OCI-LY3 (cell line): Measurements from ENCODE around the gene SIGLEC5.

ENCODE experiments used
- H2AFZ ChIP-seq: fragments of 200-600, 300-600 bp; shearing (Covaris generic); 2 replicates; pipeline ENCODE4 v1.6.0; 2014; ENCODE audit warnings: antibody characterized with exemption, low read depth, low read length
- H3K27ac ChIP-seq: fragments of 200-600, 300-600 bp; sonication (generic); 2 replicates; pipeline ENCODE4 v1.5.1; 2014; ENCODE audit warnings: mild to moderate bottlenecking, low read length, moderate library complexity, mixed read lengths
- H3K27me3 ChIP-seq: fragments of 200-600, 300-600 bp; sonication (generic); 2 replicates; pipeline ENCODE4 v1.6.1; 2014; ENCODE audit warnings: low read depth, low read length, mixed read lengths
- H3K36me3 ChIP-seq: fragments of 200-600, 300-600 bp; sonication (generic); replicated peaks from 2 replicates; pipeline ENCODE3; 2014; ENCODE audit warnings: low read depth, low read length, mixed read lengths
- H3K4me1 ChIP-seq: fragments of 300-600, 200-600 bp; sonication (generic); 2 replicates; pipeline ENCODE4 v1.6.1; 2014; ENCODE audit warnings: low read length, mixed read lengths
- H3K4me2 ChIP-seq: fragments of 200-600, 300-600 bp; sonication (generic); 2 replicates; pipeline ENCODE4 v1.6.1; 2014; ENCODE audit warnings: low read length, mixed read lengths
- H3K4me3 ChIP-seq: fragments of 300-600, 200-600 bp; sonication (generic); 2 replicates; pipeline ENCODE4 v1.5.1; 2014; ENCODE audit warnings: antibody characterized with exemption, mild to moderate bottlenecking, low read length, moderate library complexity
- H3K79me2 ChIP-seq: fragments of 300-600, 200-600 bp; shearing (Covaris generic); 2 replicates; pipeline ENCODE4 v1.6.1; 2014; ENCODE audit warnings: mild to moderate bottlenecking, low read length, mixed read lengths
- H3K9ac ChIP-seq: fragments of 300-600, 200-600 bp; shearing (Covaris generic); 2 replicates; pipeline ENCODE4 v1.6.0; 2014; ENCODE audit warnings: mild to moderate bottlenecking, low read length, moderate library complexity
- H3K9me3 ChIP-seq: fragments of 200-600, 300-600 bp; shearing (Covaris generic); 2 replicates; pipeline ENCODE4 v1.6.1; 2014; ENCODE audit warnings: low read length, mixed read lengths; ENCODE audit not compliant: insufficient read depth
- H4K20me1 ChIP-seq: fragments of 200-600, 300-600 bp; sonication (generic); 2 replicates; pipeline ENCODE4 v1.6.1; 2016; ENCODE audit warnings: low read length, mixed read lengths; ENCODE audit not compliant: insufficient read depth
- EZH2phosphoT487 ChIP-seq: fragments of 200-600 bp; shearing (Covaris generic); IDR thresholded peaks from 2 replicates; pipeline ENCODE4 v1.6.1; 2018; ENCODE audit warnings: antibody characterized with exemption, mixed run types, low read depth
- TF ChIP-seq, protein P1 (sequence below): fragments of 200-600, 300-600 bp; sonication (generic); IDR thresholded peaks from 2 replicates; pipeline ENCODE4 v1.5.1; 2014; ENCODE audit warnings: antibody characterized with exemption, low read length, low read depth

SIGLEC5 gene

DNA sequence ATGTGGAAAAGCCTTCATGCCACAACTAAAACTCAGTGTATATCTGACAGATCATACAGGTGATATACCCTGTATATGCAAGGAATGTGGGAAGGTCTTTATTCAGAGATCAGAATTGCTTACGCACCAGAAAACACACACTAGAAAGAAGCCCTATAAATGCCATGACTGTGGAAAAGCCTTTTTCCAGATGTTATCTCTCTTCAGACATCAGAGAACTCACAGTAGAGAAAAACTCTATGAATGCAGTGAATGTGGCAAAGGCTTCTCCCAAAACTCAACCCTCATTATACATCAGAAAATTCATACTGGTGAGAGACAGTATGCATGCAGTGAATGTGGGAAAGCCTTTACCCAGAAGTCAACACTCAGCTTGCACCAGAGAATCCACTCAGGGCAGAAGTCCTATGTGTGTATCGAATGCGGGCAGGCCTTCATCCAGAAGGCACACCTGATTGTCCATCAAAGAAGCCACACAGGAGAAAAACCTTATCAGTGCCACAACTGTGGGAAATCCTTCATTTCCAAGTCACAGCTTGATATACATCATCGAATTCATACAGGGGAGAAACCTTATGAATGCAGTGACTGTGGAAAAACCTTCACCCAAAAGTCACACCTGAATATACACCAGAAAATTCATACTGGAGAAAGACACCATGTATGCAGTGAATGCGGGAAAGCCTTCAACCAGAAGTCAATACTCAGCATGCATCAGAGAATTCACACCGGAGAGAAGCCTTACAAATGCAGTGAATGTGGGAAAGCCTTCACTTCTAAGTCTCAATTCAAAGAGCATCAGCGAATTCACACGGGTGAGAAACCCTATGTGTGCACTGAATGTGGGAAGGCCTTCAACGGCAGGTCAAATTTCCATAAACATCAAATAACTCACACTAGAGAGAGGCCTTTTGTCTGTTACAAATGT, 42.7 kb downstream of the SIGLEC5 start:
- no peak overlapping the region for H3K27ac ChIP-seq
- H2AFZ ChIP-seq: no peak overlapping the region
- no peak overlapping the region for H3K4me3 ChIP-seq
- TF ChIP-seq, protein P1, sequence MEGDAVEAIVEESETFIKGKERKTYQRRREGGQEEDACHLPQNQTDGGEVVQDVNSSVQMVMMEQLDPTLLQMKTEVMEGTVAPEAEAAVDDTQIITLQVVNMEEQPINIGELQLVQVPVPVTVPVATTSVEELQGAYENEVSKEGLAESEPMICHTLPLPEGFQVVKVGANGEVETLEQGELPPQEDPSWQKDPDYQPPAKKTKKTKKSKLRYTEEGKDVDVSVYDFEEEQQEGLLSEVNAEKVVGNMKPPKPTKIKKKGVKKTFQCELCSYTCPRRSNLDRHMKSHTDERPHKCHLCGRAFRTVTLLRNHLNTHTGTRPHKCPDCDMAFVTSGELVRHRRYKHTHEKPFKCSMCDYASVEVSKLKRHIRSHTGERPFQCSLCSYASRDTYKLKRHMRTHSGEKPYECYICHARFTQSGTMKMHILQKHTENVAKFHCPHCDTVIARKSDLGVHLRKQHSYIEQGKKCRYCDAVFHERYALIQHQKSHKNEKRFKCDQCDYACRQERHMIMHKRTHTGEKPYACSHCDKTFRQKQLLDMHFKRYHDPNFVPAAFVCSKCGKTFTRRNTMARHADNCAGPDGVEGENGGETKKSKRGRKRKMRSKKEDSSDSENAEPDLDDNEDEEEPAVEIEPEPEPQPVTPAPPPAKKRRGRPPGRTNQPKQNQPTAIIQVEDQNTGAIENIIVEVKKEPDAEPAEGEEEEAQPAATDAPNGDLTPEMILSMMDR: no peak
- TF ChIP-seq EZH2phosphoT487: no peak
- no peaks in the 10 kb centered on the region for H3K79me2 ChIP-seq
- H3K4me1 ChIP-seq: no peaks in the 10 kb centered on the region
- no peak overlapping the region for H3K4me2 ChIP-seq
- H3K9ac ChIP-seq: no peak overlapping the region
- no peaks in the 10 kb centered on the region for H4K20me1 ChIP-seq
- H3K9me3 ChIP-seq: peaks cover 8% of the 10 kb centered on the region; the same call in 1 of the 2 replicates
- peaks cover 61% of the 10 kb centered on the region for H3K36me3 ChIP-seq
- no peaks in the 10 kb centered on the region for H3K27me3 ChIP-seq

DNA sequence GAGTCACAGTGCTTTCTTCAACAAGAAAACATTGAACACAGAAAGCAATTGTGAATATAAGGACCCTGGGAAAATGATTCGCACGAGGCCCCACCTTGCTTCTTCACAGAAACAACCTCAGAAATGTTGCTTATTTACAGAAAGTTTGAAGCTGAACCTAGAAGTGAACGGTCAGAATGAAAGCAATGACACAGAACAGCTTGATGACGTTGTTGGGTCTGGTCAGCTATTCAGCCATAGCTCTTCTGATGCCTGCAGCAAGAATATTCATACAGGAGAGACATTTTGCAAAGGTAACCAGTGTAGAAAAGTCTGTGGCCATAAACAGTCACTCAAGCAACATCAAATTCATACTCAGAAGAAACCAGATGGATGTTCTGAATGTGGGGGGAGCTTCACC, 43.4 kb downstream of the SIGLEC5 start:
- no peak for TF ChIP-seq EZH2phosphoT487
- TF ChIP-seq, protein P1: no peak
- Histone ChIP-seq H3K36me3 (peaks cover 65% of the 10 kb centered on the region), H3K9ac (no peak overlapping the region), H3K9me3 (peaks cover 8% of the 10 kb centered on the region; the same call in 1 of the 2 replicates), H3K27ac (no peak overlapping the region), H3K79me2 (no peaks in the 10 kb centered on the region), H3K4me2 (no peak overlapping the region), H4K20me1 (no peaks in the 10 kb centered on the region), H3K4me3 (no peak overlapping the region), H3K27me3 (no peaks in the 10 kb centered on the region), H2AFZ (no peak overlapping the region), H3K4me1 (no peaks in the 10 kb centered on the region)

DNA sequence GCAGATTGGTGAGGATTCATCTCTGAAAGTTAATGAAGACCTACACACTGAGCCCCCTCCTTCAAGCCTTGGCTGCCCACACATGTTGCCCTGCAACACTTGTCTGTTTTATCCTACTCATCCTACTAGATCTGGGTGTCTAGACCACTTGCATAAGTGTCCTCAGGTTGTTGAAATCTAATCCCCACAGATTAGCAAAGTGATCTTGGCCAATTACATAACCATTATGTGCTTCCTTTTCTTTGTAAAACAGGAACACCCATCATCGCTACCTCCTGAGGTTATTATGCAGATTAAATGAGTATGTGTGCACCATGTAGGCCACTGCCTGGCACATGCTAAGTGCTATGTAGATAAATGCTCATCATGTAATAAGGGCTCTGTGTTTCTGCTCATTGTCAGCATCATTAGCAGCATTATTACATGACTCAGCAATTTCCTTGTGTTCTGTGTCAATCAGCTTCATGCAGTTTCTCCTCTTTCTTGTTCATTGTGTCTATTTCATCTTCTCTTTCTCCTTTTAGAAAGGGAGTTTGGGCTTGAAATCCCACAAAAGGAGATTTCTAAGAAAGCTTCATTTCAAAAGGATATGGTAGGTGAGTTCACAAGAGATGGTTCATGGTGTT, 44.0 kb downstream of the SIGLEC5 start:
- Histone ChIP-seq H3K27me3 (no peaks in the 10 kb centered on the region), H3K4me2 (no peak overlapping the region), H3K36me3 (peaks cover 71% of the 10 kb centered on the region), H4K20me1 (no peaks in the 10 kb centered on the region), H3K4me3 (no peak overlapping the region), H3K4me1 (no peaks in the 10 kb centered on the region), H3K27ac (no peak overlapping the region), H2AFZ (no peak overlapping the region), H3K79me2 (no peaks in the 10 kb centered on the region), H3K9me3 (peaks cover 8% of the 10 kb centered on the region; the same call in 1 of the 2 replicates), H3K9ac (no peak overlapping the region)
- TF ChIP-seq EZH2phosphoT487: no peak
- TF ChIP-seq, protein P1: no peak

DNA sequence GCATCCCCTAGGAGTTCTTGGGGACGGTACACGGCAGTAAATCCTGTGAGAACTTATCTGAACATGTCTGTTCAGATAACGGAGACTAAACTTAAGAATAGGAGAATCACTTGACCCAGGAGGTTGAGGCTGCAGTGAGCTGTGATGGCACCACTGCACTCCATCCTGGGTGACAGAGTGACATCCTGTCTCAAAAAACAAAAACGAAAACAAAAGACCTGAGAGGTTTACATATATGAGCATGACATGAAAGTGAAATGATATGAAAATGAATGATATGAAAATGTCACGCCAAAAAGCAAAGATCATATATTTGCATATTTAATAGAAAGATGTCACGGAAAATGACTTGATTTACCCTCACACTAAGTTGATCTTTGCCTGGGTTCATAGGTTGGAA, 53.4 kb downstream of the SIGLEC5 start:
- no peaks in the 10 kb centered on the region for H3K9me3 ChIP-seq
- H3K79me2 ChIP-seq: peaks cover 6% of the 10 kb centered on the region
- peaks cover 30% of the 10 kb centered on the region for H3K36me3 ChIP-seq

More for the DNA sequence above, 53.4 kb downstream of the SIGLEC5 start:
- TF ChIP-seq, protein P1: no peak
- TF ChIP-seq EZH2phosphoT487: no peak
- Histone ChIP-seq H3K4me2 (no peak overlapping the region), H4K20me1 (no peaks in the 10 kb centered on the region), H3K4me3 (no peak overlapping the region), H3K27me3 (no peaks in the 10 kb centered on the region), H3K27ac (no peak overlapping the region), H3K4me1 (peaks cover 11% of the 10 kb centered on the region), H3K9ac (no peak overlapping the region), H2AFZ (no peak overlapping the region)
